A673 (cell line): Measurements from ENCODE around the gene ERVK3-1. TPM values are rescaled to one million over a fixed set of nuclear protein-coding genes. Genes with fewer than 3 reads are reported as not detected.

ENCODE experiments used
- BruUV-seq: library from RNA; stranded (reverse); fragments of 400-500 nt; replicated peaks from 2 replicates; lab custom pipeline; 2021; lab: Mats Ljungman, UMichigan
- CTCF ChIA-PET: fragments of 300-600 bp; sonication (Branson Sonifier 250); formaldehyde crosslinking; loops from one replicate; lab custom pipeline; 2022; ENCODE audit warnings: antibody characterized with exemption; lab: Charles Lee
- POLR2A ChIA-PET: fragments of 300-600 bp; sonication (Branson Sonifier 250); formaldehyde crosslinking; loops from one replicate; lab custom pipeline; 2022; ENCODE audit warnings: antibody characterized with exemption; ENCODE audit not compliant: low non-redundant PET; lab: Charles Lee
- DNase-seq: peaks from one replicate; pipeline ENCODE4 v3.0.0-alpha.2; 2015; ENCODE audit warnings: low spot score
- H3K27ac ChIP-seq: fragments of 200-600 bp; sonication (generic); 2 replicates; pipeline ENCODE4 v1.5.1; 2016; ENCODE audit warnings: mixed run types, low read depth, mild to moderate bottlenecking, mixed read lengths, antibody characterized with exemption, low read length; ENCODE audit not compliant: poor library complexity, severe bottlenecking
- H3K27me3 ChIP-seq: fragments of 200-600 bp; sonication (generic); replicated peaks from 2 replicates; pipeline ENCODE4 v1.6.1; 2017; ENCODE audit warnings: mixed run types, low read depth, mild to moderate bottlenecking, mixed read lengths, antibody characterized with exemption, low read length; ENCODE audit not compliant: insufficient read depth, poor library complexity
- H3K36me3 ChIP-seq: fragments of 200-600 bp; sonication (generic); 2 replicates; pipeline ENCODE4 v1.6.1; 2016; ENCODE audit warnings: mixed run types, mild to moderate bottlenecking, mixed read lengths, antibody characterized with exemption, low read length; ENCODE audit not compliant: insufficient read depth, poor library complexity, severe bottlenecking
- H3K4me1 ChIP-seq: fragments of 200-600 bp; sonication (generic); 2 replicates; pipeline ENCODE4 v1.6.1; 2017; ENCODE audit warnings: mixed run types, mild to moderate bottlenecking, mixed read lengths, antibody characterized with exemption, low read length; ENCODE audit not compliant: insufficient read depth, poor library complexity, severe bottlenecking
- H3K4me3 ChIP-seq: fragments of 200-600 bp; sonication (generic); 2 replicates; pipeline ENCODE4 v1.5.1; 2016; ENCODE audit warnings: low read depth, mixed run types, mild to moderate bottlenecking, mixed read lengths, low read length; ENCODE audit not compliant: poor library complexity, severe bottlenecking
- H3K9me3 ChIP-seq: fragments of 200-600 bp; sonication (generic); 2 replicates; pipeline ENCODE4 v1.6.1; 2016; ENCODE audit warnings: mixed run types, low read depth, mild to moderate bottlenecking, mixed read lengths, antibody characterized with exemption, low read length; ENCODE audit not compliant: poor library complexity, severe bottlenecking
- EZH2 ChIP-seq: fragments of 200-600 bp; sonication (generic); IDR thresholded peaks from 2 replicates; pipeline ENCODE4 v1.6.1; 2017; ENCODE audit warnings: borderline replicate concordance, low read depth, mild to moderate bottlenecking, mixed read lengths, antibody characterized with exemption, low read length; ENCODE audit not compliant: poor library complexity, severe bottlenecking
- intact Hi-C: fragments of 100-400 bp; cut with micrococcal nuclease; formaldehyde crosslinking; loops from one replicate; pipeline ENCODE4 v1.10.0; 2022; ENCODE audit not compliant: unreplicated experiment
- total RNA-seq: library from RNA; stranded (reverse); gene quantifications from 2 replicates; pipeline ENCODE4 v1.2.3, GENCODE V29; 2021
- TF ChIP-seq, protein P1 (sequence below): fragments of 300-800, 200-600 bp; sonication (generic); conservative IDR thresholded peaks from 2 replicates; pipeline ENCODE4 v1.5.1; 2017; ENCODE audit warnings: low read depth, mild to moderate bottlenecking, antibody characterized with exemption, low read length, moderate library complexity, mixed read lengths

ERVK3-1 gene
- total RNA-seq, 1 experiment from 2014 or later = 77.1 TPM

DNA sequence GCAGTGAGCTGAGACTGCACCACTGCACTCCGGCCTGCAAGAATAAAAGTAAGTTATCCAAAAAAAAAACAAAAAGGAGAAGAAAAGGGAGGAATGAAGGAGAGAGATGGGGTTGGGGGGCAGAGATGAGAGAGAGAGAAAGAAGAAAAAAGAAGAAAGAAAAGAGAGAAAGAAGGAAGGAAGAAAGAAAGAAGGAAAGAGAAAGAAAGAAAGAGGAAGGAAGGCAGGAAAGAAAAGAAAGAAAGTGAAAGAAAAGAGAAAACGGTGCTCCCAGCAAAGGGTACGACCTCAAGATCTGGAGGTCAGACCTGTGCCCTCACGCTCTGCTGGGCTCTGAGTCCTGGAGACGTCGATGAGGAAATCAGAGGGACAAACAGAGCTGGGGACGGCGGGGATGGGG lies 44.4 kb downstream of the ERVK3-1 start:
- intact Hi-C loops = no loop called here
- H3K36me3 ChIP-seq = no peaks in the 10 kb centered on the region
- POLR2A ChIA-PET = interaction anchor here (0.7 kb wide), 1 partner anchor 32 kb away, joined by 8 read pairs; no protein-coding TSS in a partner anchor
- BruUV-seq = no TSS peak
- DNase-seq = no peak
- TF ChIP-seq, protein P1, sequence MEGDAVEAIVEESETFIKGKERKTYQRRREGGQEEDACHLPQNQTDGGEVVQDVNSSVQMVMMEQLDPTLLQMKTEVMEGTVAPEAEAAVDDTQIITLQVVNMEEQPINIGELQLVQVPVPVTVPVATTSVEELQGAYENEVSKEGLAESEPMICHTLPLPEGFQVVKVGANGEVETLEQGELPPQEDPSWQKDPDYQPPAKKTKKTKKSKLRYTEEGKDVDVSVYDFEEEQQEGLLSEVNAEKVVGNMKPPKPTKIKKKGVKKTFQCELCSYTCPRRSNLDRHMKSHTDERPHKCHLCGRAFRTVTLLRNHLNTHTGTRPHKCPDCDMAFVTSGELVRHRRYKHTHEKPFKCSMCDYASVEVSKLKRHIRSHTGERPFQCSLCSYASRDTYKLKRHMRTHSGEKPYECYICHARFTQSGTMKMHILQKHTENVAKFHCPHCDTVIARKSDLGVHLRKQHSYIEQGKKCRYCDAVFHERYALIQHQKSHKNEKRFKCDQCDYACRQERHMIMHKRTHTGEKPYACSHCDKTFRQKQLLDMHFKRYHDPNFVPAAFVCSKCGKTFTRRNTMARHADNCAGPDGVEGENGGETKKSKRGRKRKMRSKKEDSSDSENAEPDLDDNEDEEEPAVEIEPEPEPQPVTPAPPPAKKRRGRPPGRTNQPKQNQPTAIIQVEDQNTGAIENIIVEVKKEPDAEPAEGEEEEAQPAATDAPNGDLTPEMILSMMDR = no peak
- TF ChIP-seq EZH2 = no peak
- no peaks in the 10 kb centered on the region for H3K27me3 ChIP-seq
- peaks cover 8% of the 10 kb centered on the region for H3K4me1 ChIP-seq
- H3K4me3 ChIP-seq = no peak overlapping the region
- H3K27ac ChIP-seq = no peak overlapping the region
- no peaks in the 10 kb centered on the region for H3K9me3 ChIP-seq
- CTCF ChIA-PET = no interaction called here

DNA sequence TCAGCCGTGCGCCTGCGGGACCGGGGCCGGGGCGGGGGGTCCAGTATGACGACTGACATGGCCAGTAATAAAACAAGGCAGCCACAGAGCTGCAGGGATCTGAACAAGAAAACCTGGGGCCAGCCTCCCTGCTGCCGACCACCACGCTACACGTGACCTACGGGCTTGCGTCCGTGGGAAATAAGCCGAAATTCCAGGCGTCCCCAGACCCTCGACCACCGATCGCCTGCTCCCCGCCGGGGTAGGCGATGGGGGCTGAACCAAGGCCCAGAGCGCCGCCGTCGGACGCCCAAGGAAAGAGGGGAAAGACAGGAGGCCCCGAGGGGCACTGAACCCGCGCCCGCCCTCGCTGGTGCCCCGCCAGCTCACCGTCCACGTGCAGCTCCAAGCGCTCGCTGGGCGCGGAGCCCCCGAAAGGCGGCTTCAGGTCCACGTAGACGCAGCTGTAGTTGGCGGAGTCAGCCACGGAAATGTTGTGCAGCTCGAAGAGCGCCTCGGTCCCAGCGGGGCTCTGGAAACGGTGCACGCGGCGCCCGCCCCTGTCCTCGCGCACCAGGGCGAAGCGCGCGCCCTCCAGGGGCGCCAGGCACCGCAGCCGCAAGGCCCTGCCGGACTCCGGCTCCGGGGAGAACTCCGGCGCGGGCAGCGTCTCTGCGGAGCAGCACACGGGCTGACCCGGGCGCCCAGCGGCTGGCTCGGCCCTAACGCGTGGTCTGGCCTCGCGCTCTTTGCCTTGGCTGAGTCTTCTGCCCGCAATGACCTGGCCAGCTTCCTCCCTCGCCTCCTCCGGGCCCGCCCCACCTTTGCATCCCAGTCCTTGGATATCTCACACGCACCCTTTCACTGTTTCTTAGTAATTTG lies 45.1 kb downstream of the ERVK3-1 start:
- no peak for DNase-seq
- H3K36me3 ChIP-seq = no peaks in the 10 kb centered on the region
- CTCF ChIA-PET = no interaction called here

DNA sequence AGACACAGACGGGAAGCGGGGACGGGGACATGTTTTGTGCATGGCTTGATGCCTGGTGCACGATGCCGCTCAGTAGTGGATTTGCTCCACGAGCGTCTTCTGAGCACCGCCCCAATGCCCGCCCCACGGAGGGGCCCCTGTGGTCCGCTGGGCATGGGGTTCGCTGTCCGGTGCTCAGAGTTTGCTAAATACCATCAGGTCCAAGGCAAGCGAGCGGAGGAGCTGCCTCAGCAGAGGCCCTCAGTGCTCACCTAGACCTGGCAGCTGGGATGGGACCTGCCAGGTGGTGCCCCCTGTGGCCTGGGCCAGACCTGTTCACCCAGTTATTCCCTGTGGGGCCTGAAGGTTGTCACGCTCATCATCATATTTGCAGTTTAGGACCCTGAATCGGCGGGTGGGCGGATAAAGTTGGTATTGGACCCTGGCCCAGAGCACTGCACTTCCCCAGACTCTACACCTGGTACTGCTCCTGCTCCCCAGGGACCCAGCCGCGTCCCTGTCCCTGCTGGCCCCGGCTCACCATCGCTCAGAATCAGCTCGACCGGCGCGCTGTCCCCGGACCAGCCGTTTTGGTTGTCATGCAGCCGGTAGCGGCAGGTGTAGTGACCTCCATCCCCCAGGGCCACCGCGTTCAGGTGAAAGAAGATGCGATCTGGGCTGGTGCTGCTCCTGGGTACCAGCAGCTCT lies 45.8 kb downstream of the ERVK3-1 start:
- no peak for TF ChIP-seq EZH2
- TF ChIP-seq, protein P1 = no peak
- ChIA-PET POLR2A (no interaction called here), CTCF (no interaction called here)
- H3K4me1 ChIP-seq = peaks cover 8% of the 10 kb centered on the region
- no peaks in the 10 kb centered on the region for H3K36me3 ChIP-seq
- no peaks in the 10 kb centered on the region for H3K27me3 ChIP-seq
- no peak overlapping the region for H3K4me3 ChIP-seq
- no peak for DNase-seq
- H3K9me3 ChIP-seq = no peaks in the 10 kb centered on the region
- no peak overlapping the region for H3K27ac ChIP-seq
- no TSS peak for BruUV-seq
- intact Hi-C loops = no loop called here

More for the DNA sequence above, 45.1 kb downstream of the ERVK3-1 start:
- intact Hi-C loops = no loop called here
- BruUV-seq = no TSS peak
- Histone ChIP-seq H3K4me3 (no peak overlapping the region), H3K4me1 (peaks cover 8% of the 10 kb centered on the region), H3K9me3 (no peaks in the 10 kb centered on the region), H3K27ac (no peak overlapping the region), H3K27me3 (no peaks in the 10 kb centered on the region)
- no peak for TF ChIP-seq EZH2
- TF ChIP-seq, protein P1 = no peak
- POLR2A ChIA-PET = no interaction called here
